Measurements from ENCODE around the gene LPIN3. TPM values are rescaled to one million over a fixed set of nuclear protein-coding genes. Genes with fewer than 3 reads are reported as not detected.

LPIN3 gene
- total RNA-seq, 1 experiment from 2014 or later: 3.8 TPM

GRCh38 chr20:41308290-41308711 lies 32.3 kb upstream of the LPIN3 start:
- Histone ChIP-seq H2BK120ac (ENCODE audit: low read depth, low read length, poor library complexity, severe bottlenecking) (no peak overlapping the region), H3K79me2 (ENCODE audit: insufficient read depth, low read length) (no peaks in the 10 kb centered on the region), H3K23me2 (ENCODE audit: insufficient read length, low read depth, low read length, poor library complexity, severe bottlenecking) (no peaks in the 10 kb centered on the region), H2BK12ac (ENCODE audit: insufficient read length, low read depth, low read length) (no peak overlapping the region), H2BK15ac (ENCODE audit: low read depth, low read length) (no peak overlapping the region), H3T11ph (ENCODE audit: low read length) (no peak overlapping the region), H2AK5ac (ENCODE audit: insufficient read length, low read length) (no peak overlapping the region), H3K27me3 (ENCODE audit: insufficient read depth, low read length) (no peaks in the 10 kb centered on the region), H3K9ac (ENCODE audit: extremely low read depth, insufficient read length, low read length) (no peak overlapping the region), H4K20me1 (ENCODE audit: control insufficient read depth, insufficient read depth, insufficient read length) (no peaks in the 10 kb centered on the region), H2AFZ (ENCODE audit: low read length) (no peak overlapping the region), H3K79me1 (ENCODE audit: insufficient read depth, low read depth, low read length, poor library complexity, severe bottlenecking) (no peaks in the 10 kb centered on the region), H2BK5ac (ENCODE audit: insufficient read length, low read length) (no peak overlapping the region), H3K4me1 (ENCODE audit: insufficient read depth, low read length) (no peaks in the 10 kb centered on the region; the same call in 1 of the 2 replicates), H4K5ac (ENCODE audit: insufficient read length, low read depth, low read length) (no peak overlapping the region), H3K56ac (ENCODE audit: insufficient read length, low read depth, low read length) (no peak overlapping the region), H4K8ac (replicated peaks; ENCODE audit: insufficient read length, low read depth, low read length) (no peak overlapping the region), H2BK20ac (ENCODE audit: low read depth, low read length, poor library complexity, severe bottlenecking) (no peak overlapping the region), H3K4ac (ENCODE audit: low read depth, low read length) (no peak overlapping the region), H3K23ac (ENCODE audit: insufficient read length, low read depth, low read length) (no peak overlapping the region), H3K14ac (ENCODE audit: insufficient read depth, low read length) (no peak overlapping the region), H3K18ac (ENCODE audit: insufficient read length, low read depth, low read length) (no peak overlapping the region), H3K9me3 (ENCODE audit: control insufficient read depth, low read depth, low read length) (no peaks in the 10 kb centered on the region), H3K4me2 (ENCODE audit: insufficient read depth, insufficient read length, low read length) (no peak overlapping the region), H4K91ac (ENCODE audit: insufficient read length, low read depth, low read length) (no peak overlapping the region), H3K27ac (ENCODE audit: insufficient read length, low read depth, low read length) (no peak overlapping the region)
- WGBS (ENCODE audit: extremely low coverage, insufficient read length, low lambda C conversion rate): no CpG with 5 or more reads among the region's 1 CpG
- Mint-ChIP-seq H3K4me1 (peaks cover 15 to 22% of the 10 kb centered on the region in 2 experiments), H3K36me3 (ENCODE audit: insufficient read depth in 1 of 3, low read depth in 3 of 3) (no peaks in the 10 kb centered on the region), H3K9me3 (0 out of 5 replicates have a peak, but pooled peaks cover 0 to 2% of the 10 kb centered on the region in 2 experiments), H3K4me3 (no peak overlapping the region), H3K27ac (no peak overlapping the region), H3K27me3 (ENCODE audit: low read depth) (no peaks in the 10 kb centered on the region; the same call in 1 of the 2 replicates)
- TF ChIP-seq CTCF (conservative IDR thresholded peaks at IDR 0.05): no peak
- no peak for DNase-seq

Measured in H9 (cell line).